NOMO-1 (cell line): ENCODE results near the gene WNK2.
"Not testable (repeated sequence)": the region's sequence is repeated elsewhere in the genome, so short reads cannot be mapped to it uniquely, and the experiment has no call there.

ENCODE experiments used
- DNase-seq, 2 experiments: peaks; one replicate each; lab custom pipeline; 2025; ENCODE audit not compliant: unreplicated experiment in 2 of 2; lab: John Stamatoyannopoulos, UW

The WNK2 gene

GRCh38 chr9:93183663-93184431, at the start of gene WNK2:
Gene WNK2 (plus strand): TSS chr9:93184139. CDS start chr9:93184930, 791 bp downstream.
- DNase-seq: peak in 1 of 2 experiments; percentile 9

GRCh38 chr9:93134740-93135444, 49.0 kb upstream of the WNK2 start:
- DNase-seq: no peak

GRCh38 chr9:93136011-93136440, 47.9 kb upstream of the WNK2 start:
- no peak for DNase-seq

- no peak for DNase-seq
Measured at GRCh38 chr9:93137362-93137761, 46.6 kb upstream of the WNK2 start.

GRCh38 chr9:93138171-93138764, 45.7 kb upstream of the WNK2 start:
- DNase-seq: no peak

GRCh38 chr9:93139365-93140182, 44.4 kb upstream of the WNK2 start:
- DNase-seq: no peak

- DNase-seq: no peak
Measured at GRCh38 chr9:93141771-93142483, 42.0 kb upstream of the WNK2 start.

- DNase-seq: no peak
Measured at GRCh38 chr9:93143830-93144530, 40.0 kb upstream of the WNK2 start.

GRCh38 chr9:93146696-93147095, 37.2 kb upstream of the WNK2 start:
- not testable (repeated sequence) for DNase-seq

- no peak for DNase-seq
Measured at GRCh38 chr9:93147632-93148031, 36.3 kb upstream of the WNK2 start.

- no peak for DNase-seq
Measured at GRCh38 chr9:93148721-93149120, 35.2 kb upstream of the WNK2 start.

GRCh38 chr9:93149361-93149760, 34.6 kb upstream of the WNK2 start:
- no peak for DNase-seq

GRCh38 chr9:93151097-93151784, 32.7 kb upstream of the WNK2 start:
- no peak for DNase-seq

- DNase-seq: peak; percentile 19 to 21
Measured at GRCh38 chr9:93154293-93154903, 29.5 kb upstream of the WNK2 start.

GRCh38 chr9:93155716-93156474, 28.0 kb upstream of the WNK2 start:
- no peak for DNase-seq

GRCh38 chr9:93156475-93157008, 27.4 kb upstream of the WNK2 start:
- DNase-seq: no peak

GRCh38 chr9:93159601-93160471, 24.1 kb upstream of the WNK2 start:
- peak; percentile 62 to 68 for DNase-seq
